NT2/D1 (cell line): ENCODE measurements around the gene ZNF664.

Experiments used
- DNase-seq: peaks from one replicate; pipeline ENCODE4 v3.0.0-alpha.2; 2011; ENCODE audit warnings: low read depth, low spot score
- H3K27me3 ChIP-seq: 2 replicates; pipeline ENCODE4 v1.6.0; 2011; ENCODE audit warnings: mild to moderate bottlenecking; ENCODE audit not compliant: insufficient read length, insufficient read depth
- H3K36me3 ChIP-seq: 2 replicates; pipeline ENCODE4 v1.6.1; 2011; ENCODE audit warnings: mild to moderate bottlenecking, low read length, mixed read lengths; ENCODE audit not compliant: insufficient read depth, insufficient read length
- H3K4me1 ChIP-seq: 2 replicates; pipeline ENCODE4 v1.5.1; 2011; ENCODE audit not compliant: insufficient read depth, insufficient read length
- H3K4me3 ChIP-seq: 2 replicates; pipeline ENCODE4 v1.5.1; 2011; ENCODE audit warnings: low read depth; ENCODE audit not compliant: insufficient read length
- H3K9ac ChIP-seq: 2 replicates; pipeline ENCODE4 v1.6.0; 2011; ENCODE audit warnings: low read depth; ENCODE audit not compliant: insufficient read length
- H3K9me3 ChIP-seq: 2 replicates; pipeline ENCODE4 v1.5.1; 2011; ENCODE audit warnings: mild to moderate bottlenecking, low read length; ENCODE audit not compliant: insufficient read depth
- SUZ12 ChIP-seq: IDR thresholded peaks from 2 replicates; pipeline ENCODE4 v1.6.1; 2011; ENCODE audit not compliant: insufficient read length, insufficient read depth; ENCODE audit errors: extremely low read depth
- YY1 ChIP-seq: IDR thresholded peaks from 2 replicates; pipeline ENCODE4 v1.6.1; 2011; ENCODE audit not compliant: insufficient read length, insufficient read depth
- ZNF274 ChIP-seq: IDR thresholded peaks from 2 replicates; pipeline ENCODE4 v1.6.1; 2011; ENCODE audit warnings: mild to moderate bottlenecking, low read depth, low read length

ZNF664 gene

DNA sequence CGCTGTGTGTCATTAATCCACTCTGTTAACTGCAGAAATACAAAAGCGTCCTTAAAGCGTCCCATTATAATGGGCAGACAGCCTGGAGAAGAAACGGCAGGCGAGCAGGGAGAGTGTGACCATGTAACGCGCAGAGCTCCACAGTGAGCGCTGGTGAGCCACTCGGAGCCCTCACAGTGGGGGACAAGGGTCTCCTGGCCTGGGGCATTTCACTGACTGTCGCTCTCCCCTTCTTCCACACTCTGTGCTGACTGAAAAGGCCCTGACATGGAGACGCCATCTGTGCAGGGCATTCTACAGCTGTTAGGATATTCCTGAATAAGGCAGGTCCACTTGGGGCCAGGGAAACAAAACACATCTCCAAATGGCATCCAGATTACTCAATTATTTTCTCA, 24.6 kb upstream of the ZNF664 start:
- TF ChIP-seq SUZ12 (no peak), YY1 (no peak), ZNF274 (no peak)

GRCh38 chr12:123948796-123949769, 23.9 kb upstream of the ZNF664 start:
- H3K4me1 ChIP-seq: no peaks in the 10 kb centered on the region
- no peak overlapping the region for H3K9ac ChIP-seq
- DNase-seq: no peak
- H3K36me3 ChIP-seq: peaks cover 2% of the 10 kb centered on the region
- TF ChIP-seq ZNF274: no peak
- no peak for TF ChIP-seq SUZ12
- TF ChIP-seq YY1: no peak
- H3K4me3 ChIP-seq: no peak overlapping the region
- no peaks in the 10 kb centered on the region for H3K9me3 ChIP-seq
- H3K27me3 ChIP-seq: peaks cover 21% of the 10 kb centered on the region

More for the DNA sequence above, 24.6 kb upstream of the ZNF664 start:
- DNase-seq: no peak
- Histone ChIP-seq H3K36me3 (peaks cover 2% of the 10 kb centered on the region), H3K9me3 (no peaks in the 10 kb centered on the region), H3K4me3 (no peak overlapping the region), H3K9ac (no peak overlapping the region), H3K27me3 (peaks cover 19% of the 10 kb centered on the region), H3K4me1 (no peaks in the 10 kb centered on the region)

DNA sequence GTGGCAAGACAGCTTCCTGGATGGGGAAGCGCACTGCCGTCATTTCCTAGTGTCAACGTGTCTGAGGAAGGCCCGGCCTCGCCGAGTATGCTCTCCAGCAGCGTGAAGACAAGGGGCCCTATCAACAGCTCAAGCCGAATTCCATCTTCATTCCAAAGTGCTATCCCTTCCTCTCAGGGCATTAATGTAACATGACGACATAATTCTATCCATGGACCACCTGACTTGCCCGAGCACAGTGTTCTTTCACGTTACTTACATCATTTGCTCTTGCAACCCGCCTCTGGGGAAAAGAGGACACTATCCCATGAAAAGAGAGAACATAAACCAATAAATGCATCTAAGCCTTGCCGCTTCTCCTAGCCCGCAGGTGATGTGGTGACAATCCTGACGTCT, 23.2 kb upstream of the ZNF664 start:
- Histone ChIP-seq H3K4me1 (no peaks in the 10 kb centered on the region), H3K9ac (no peak overlapping the region), H3K9me3 (no peaks in the 10 kb centered on the region), H3K36me3 (peaks cover 2% of the 10 kb centered on the region), H3K27me3 (peaks cover 28% of the 10 kb centered on the region), H3K4me3 (no peak overlapping the region)
- DNase-seq: no peak
- no peak for TF ChIP-seq SUZ12

- no peaks in the 10 kb centered on the region for H3K4me1 ChIP-seq
- H3K9ac ChIP-seq: no peak overlapping the region
- no peak for DNase-seq
- H3K4me3 ChIP-seq: no peak overlapping the region
- peaks cover 30% of the 10 kb centered on the region for H3K27me3 ChIP-seq
- TF ChIP-seq SUZ12 (no peak), ZNF274 (no peak), YY1 (no peak)
- no peaks in the 10 kb centered on the region for H3K9me3 ChIP-seq
- H3K36me3 ChIP-seq: no peaks in the 10 kb centered on the region
These were observed 22.3 kb upstream of the ZNF664 start for GRCh38 chr12:123950476-123951349.

DNA sequence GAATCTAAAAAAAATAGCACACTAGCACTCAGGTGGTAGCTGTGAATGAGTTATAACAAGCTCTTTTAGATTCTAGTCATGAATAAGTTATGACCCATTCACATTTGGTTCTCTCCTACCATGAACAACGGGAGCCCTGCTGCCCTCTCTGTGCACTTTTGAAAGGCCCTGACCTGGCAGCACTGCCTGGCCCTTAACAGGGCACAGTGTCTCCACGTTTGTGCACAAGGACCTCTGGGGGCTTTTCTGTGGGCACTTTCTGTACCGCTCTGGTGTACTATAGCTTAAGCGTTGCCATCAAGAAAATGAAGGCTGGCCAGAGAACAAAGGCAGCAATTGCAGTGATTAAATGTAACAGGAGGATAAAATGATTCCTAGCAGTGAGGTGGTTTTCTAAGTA, 21.5 kb upstream of the ZNF664 start:
- no peak for DNase-seq
- TF ChIP-seq YY1 (no peak), ZNF274 (no peak), SUZ12 (no peak)
- H3K9ac ChIP-seq: no peak overlapping the region
- no peaks in the 10 kb centered on the region for H3K4me1 ChIP-seq
- H3K27me3 ChIP-seq: peaks cover 31% of the 10 kb centered on the region
- no peak overlapping the region for H3K4me3 ChIP-seq
- H3K36me3 ChIP-seq: no peaks in the 10 kb centered on the region
- no peaks in the 10 kb centered on the region for H3K9me3 ChIP-seq

DNA sequence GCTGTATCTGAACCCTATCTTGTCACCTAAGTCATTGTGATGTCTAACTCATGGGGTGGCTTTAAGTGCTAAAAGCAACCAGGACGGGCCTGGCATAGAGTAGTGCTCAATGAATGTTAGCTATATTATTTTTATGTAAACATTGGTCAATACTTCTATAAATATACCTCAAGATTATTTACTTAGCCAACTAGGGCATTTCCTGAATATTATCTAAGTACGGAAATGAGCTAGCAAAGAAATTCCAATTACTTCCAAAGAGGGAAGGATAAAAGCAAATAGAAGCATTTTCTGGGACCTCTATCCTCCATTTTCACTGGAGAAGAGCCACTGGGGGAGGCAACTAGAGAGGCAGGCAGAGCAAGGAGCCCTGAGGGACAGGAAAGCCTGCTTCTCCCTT, 21.0 kb upstream of the ZNF664 start:
- Histone ChIP-seq H3K9me3 (no peaks in the 10 kb centered on the region), H3K4me3 (no peak overlapping the region), H3K27me3 (peaks cover 31% of the 10 kb centered on the region), H3K36me3 (no peaks in the 10 kb centered on the region), H3K4me1 (no peaks in the 10 kb centered on the region), H3K9ac (no peak overlapping the region)
- TF ChIP-seq ZNF274 (no peak), SUZ12 (no peak), YY1 (no peak)
- no peak for DNase-seq

DNA sequence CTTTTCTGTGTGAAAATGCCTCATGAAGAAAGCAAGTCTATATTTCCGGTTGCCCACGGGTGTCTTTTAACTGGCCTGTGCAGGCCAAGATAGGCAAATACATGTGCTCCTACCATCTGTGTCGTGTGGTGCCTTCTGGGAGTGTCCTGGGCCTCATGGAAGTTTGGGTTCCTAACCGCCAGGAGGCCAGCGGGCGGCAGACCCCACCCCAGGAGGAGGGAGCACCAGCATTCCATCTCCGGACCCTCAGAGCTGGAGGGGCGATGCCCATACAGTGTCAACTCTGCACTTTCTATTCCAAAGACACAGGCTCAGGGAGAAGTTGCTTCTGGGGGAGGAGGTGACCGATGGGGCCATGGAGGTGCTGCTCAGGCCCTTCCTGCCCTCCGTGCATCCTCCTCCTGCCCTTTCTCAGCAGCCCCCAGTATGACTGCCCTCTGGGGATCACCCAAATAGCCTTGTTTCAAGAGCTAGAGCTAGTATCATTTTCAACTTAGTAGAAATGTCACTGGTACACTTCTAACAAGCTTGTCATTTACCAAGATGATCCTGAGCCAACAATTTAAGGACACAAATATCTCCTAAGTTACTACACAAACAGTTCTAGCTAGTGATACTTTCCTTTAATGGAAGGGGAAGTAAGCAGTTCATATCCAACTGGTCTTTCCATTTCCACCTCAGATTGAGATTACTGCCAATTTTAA, 18.2 kb upstream of the ZNF664 start:
- TF ChIP-seq SUZ12: no peak
- no peak for TF ChIP-seq ZNF274
- TF ChIP-seq YY1: no peak
- Histone ChIP-seq H3K4me3 (no peak overlapping the region), H3K4me1 (peaks cover 3% of the 10 kb centered on the region), H3K9ac (no peak overlapping the region), H3K36me3 (no peaks in the 10 kb centered on the region), H3K9me3 (no peaks in the 10 kb centered on the region), H3K27me3 (peaks cover 44% of the 10 kb centered on the region)
- DNase-seq: no peak
